ENCODE measurements around the gene DOCK2.

Gene DOCK2

GRCh38 chr5:169791251-169791650 lies 154.2 kb downstream of the DOCK2 start:
- no peak overlapping the region for H3K27ac ChIP-seq (ENCODE audit: poor library complexity, severe bottlenecking)
- H3K36me3 ChIP-seq (ENCODE audit: low read depth): no peaks in the 10 kb centered on the region
- TF ChIP-seq CTCF (IDR thresholded peaks at IDR 0.05; ENCODE audit: poor library complexity, severe bottlenecking): no peak
- H3K27me3 ChIP-seq (ENCODE audit: insufficient read depth, poor library complexity, severe bottlenecking): no peaks in the 10 kb centered on the region
- peaks cover 9% of the 10 kb centered on the region for H3K4me1 ChIP-seq (ENCODE audit: insufficient read depth, poor library complexity, severe bottlenecking)
- H3K9me3 ChIP-seq (ENCODE audit: severe bottlenecking): no peaks in the 10 kb centered on the region
- no peak for ATAC-seq (ENCODE audit: low read depth)
- no peak for DNase-seq (ENCODE audit: low spot score)
- no peak overlapping the region for H3K4me3 ChIP-seq (ENCODE audit: severe bottlenecking)

- H3K4me3 ChIP-seq (ENCODE audit: severe bottlenecking): no peak overlapping the region
- no peaks in the 10 kb centered on the region for H3K27me3 ChIP-seq (ENCODE audit: insufficient read depth, poor library complexity, severe bottlenecking)
- no peaks in the 10 kb centered on the region for H3K36me3 ChIP-seq (ENCODE audit: low read depth)
- no peaks in the 10 kb centered on the region for H3K4me1 ChIP-seq (ENCODE audit: insufficient read depth, poor library complexity, severe bottlenecking)
- no peak overlapping the region for H3K27ac ChIP-seq (ENCODE audit: poor library complexity, severe bottlenecking)
- TF ChIP-seq CTCF (IDR thresholded peaks at IDR 0.05; ENCODE audit: poor library complexity, severe bottlenecking): peak; percentile 33
- ATAC-seq (ENCODE audit: low read depth) (peak; percentile 67), DNase-seq (ENCODE audit: low spot score) (no peak)
- H3K9me3 ChIP-seq (ENCODE audit: severe bottlenecking): no peaks in the 10 kb centered on the region
Observed at GRCh38 chr5:169795338-169795737, 158.3 kb downstream of the DOCK2 start.

DNA sequence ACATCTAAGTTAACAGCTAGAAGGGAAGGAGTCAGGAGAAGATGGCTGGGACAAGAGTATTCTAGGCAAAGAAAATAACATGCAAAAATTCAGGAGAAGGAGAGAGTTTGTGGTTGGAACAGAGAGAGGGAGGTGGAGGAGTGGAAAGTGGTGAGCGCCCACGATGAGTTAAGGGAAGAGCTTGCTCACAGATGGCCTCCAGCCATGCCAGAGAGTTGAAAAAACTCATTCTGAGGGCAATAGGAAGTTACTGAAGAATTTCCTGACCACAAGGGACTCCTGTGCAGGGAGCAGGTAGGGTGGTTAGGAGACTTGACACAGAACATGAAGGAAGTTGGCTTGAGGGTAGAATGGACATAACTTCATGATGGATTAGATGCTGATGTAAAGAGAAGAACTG lies 159.7 kb downstream of the DOCK2 start:
- Histone ChIP-seq H3K27me3 (ENCODE audit: insufficient read depth, poor library complexity, severe bottlenecking) (no peaks in the 10 kb centered on the region), H3K36me3 (ENCODE audit: low read depth) (no peaks in the 10 kb centered on the region), H3K27ac (ENCODE audit: poor library complexity, severe bottlenecking) (no peak overlapping the region), H3K4me1 (ENCODE audit: insufficient read depth, poor library complexity, severe bottlenecking) (no peaks in the 10 kb centered on the region), H3K4me3 (ENCODE audit: severe bottlenecking) (no peak overlapping the region), H3K9me3 (ENCODE audit: severe bottlenecking) (no peaks in the 10 kb centered on the region)
- DNase-seq (ENCODE audit: low spot score) (no peak), ATAC-seq (ENCODE audit: low read depth) (no peak)
- no peak for TF ChIP-seq CTCF (IDR thresholded peaks at IDR 0.05; ENCODE audit: poor library complexity, severe bottlenecking)

- no peak for TF ChIP-seq CTCF (IDR thresholded peaks at IDR 0.05; ENCODE audit: poor library complexity, severe bottlenecking)
- Histone ChIP-seq H3K4me1 (ENCODE audit: insufficient read depth, poor library complexity, severe bottlenecking) (no peaks in the 10 kb centered on the region), H3K9me3 (ENCODE audit: severe bottlenecking) (no peaks in the 10 kb centered on the region), H3K36me3 (ENCODE audit: low read depth) (no peaks in the 10 kb centered on the region), H3K27ac (ENCODE audit: poor library complexity, severe bottlenecking) (no peak overlapping the region), H3K27me3 (ENCODE audit: insufficient read depth, poor library complexity, severe bottlenecking) (no peaks in the 10 kb centered on the region), H3K4me3 (ENCODE audit: severe bottlenecking) (no peak overlapping the region)
- ATAC-seq (ENCODE audit: low read depth) (no peak), DNase-seq (ENCODE audit: low spot score) (no peak)
Observed at GRCh38 chr5:169797577-169797976, 160.5 kb downstream of the DOCK2 start.

- no peak for DNase-seq (ENCODE audit: low spot score)
- Histone ChIP-seq H3K27ac (ENCODE audit: poor library complexity, severe bottlenecking) (no peak overlapping the region), H3K9me3 (ENCODE audit: severe bottlenecking) (no peaks in the 10 kb centered on the region), H3K4me3 (ENCODE audit: severe bottlenecking) (no peak overlapping the region), H3K27me3 (ENCODE audit: insufficient read depth, poor library complexity, severe bottlenecking) (no peaks in the 10 kb centered on the region), H3K36me3 (ENCODE audit: low read depth) (no peaks in the 10 kb centered on the region), H3K4me1 (ENCODE audit: insufficient read depth, poor library complexity, severe bottlenecking) (no peaks in the 10 kb centered on the region)
- no peak for TF ChIP-seq CTCF (IDR thresholded peaks at IDR 0.05; ENCODE audit: poor library complexity, severe bottlenecking)
- no peak for ATAC-seq (ENCODE audit: low read depth)
Observed at GRCh38 chr5:169798438-169798837, 161.4 kb downstream of the DOCK2 start.
